Parathyroid adenoma (tissue), 2 donors: ENCODE results near the gene ALK.

Source experiments
- H2AFZ ChIP-seq: fragments of 300-600 bp; sonication (generic); one replicate; pipeline ENCODE4 v1.7.0; 2017; ENCODE audit warnings: antibody characterized with exemption, mild to moderate bottlenecking
- H3K27ac ChIP-seq: fragments of 300-600 bp; sonication (generic); one replicate; pipeline ENCODE4 v1.7.0; 2017
- H3K27me3 ChIP-seq: fragments of 300-600 bp; sonication (generic); one replicate; pipeline ENCODE4 v1.7.0; 2017; ENCODE audit warnings: low read length; ENCODE audit not compliant: control insufficient read depth, insufficient read depth
- H3K36me3 ChIP-seq: fragments of 300-600 bp; sonication (generic); one replicate; pipeline ENCODE4 v1.7.0; 2017; ENCODE audit warnings: low read length; ENCODE audit not compliant: control insufficient read depth, insufficient read depth
- H3K4me1 ChIP-seq: fragments of 300-600 bp; sonication (generic); one replicate; pipeline ENCODE4 v1.7.0; 2017; ENCODE audit warnings: control low read depth
- H3K4me2 ChIP-seq: fragments of 300-600 bp; sonication (generic); one replicate; pipeline ENCODE4 v1.7.0; 2017; ENCODE audit warnings: low read length
- H3K4me3 ChIP-seq: fragments of 300-600 bp; sonication (generic); one replicate; pipeline ENCODE4 v1.7.0; 2017; ENCODE audit warnings: low read depth, low read length
- H3K79me2 ChIP-seq: fragments of 300-600 bp; sonication (generic); one replicate; pipeline ENCODE4 v1.7.0; 2017; ENCODE audit warnings: control low read depth
- H3K9ac ChIP-seq: fragments of 300-600 bp; sonication (generic); one replicate; pipeline ENCODE4 v1.7.0; 2017; ENCODE audit warnings: mild to moderate bottlenecking
- H3K9me3 ChIP-seq: fragments of 300-600 bp; sonication (generic); one replicate; pipeline ENCODE4 v1.7.0; 2017; ENCODE audit warnings: low read length; ENCODE audit not compliant: control insufficient read depth
- TF ChIP-seq, protein P1 (sequence below): fragments of 300-600 bp; sonication (generic); IDR thresholded peaks from one replicate; pipeline ENCODE4 v1.7.0; 2017; ENCODE audit warnings: antibody characterized with exemption, mild to moderate bottlenecking
- donor health status: primary hyperparathyroidism.

ALK gene

DNA sequence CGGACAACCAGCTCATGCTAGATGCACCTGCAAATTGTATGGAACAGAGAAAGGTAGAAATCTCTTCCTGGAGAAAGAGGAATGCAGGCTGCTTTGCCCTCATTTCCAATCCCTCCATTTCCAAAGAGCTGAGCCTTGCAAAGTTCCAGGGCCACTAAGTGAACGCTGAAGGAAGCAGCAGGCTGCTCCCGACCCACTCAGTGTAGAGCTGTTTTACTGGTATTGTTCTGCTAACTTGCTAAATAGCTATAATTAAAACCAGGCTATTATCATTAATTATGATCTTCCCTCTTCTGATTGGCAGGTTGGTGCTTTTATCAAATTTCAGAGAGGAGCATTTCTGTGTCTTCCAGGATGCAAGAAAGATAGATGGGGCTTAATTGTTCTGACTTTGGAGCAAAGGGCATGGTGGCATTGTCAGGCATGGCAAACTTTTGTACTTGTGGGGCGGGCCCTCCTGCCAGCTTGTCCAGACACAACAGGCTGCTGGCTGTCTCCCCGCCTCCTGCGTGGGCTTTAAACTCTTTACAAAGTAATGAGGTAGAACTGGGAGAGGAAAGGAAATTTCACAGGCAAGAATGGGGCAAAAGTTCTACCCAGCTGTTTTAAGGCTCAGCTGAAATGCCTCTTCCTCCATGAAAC is 40.2 kb downstream of the ALK start:
- Histone ChIP-seq H3K79me2 (no peaks in the 10 kb centered on the region), H3K9me3 (no peaks in the 10 kb centered on the region), H3K4me3 (no peak overlapping the region), H3K4me2 (no peak overlapping the region), H3K27ac (no peak overlapping the region), H3K27me3 (no peaks in the 10 kb centered on the region), H3K9ac (no peak overlapping the region), H3K36me3 (no peaks in the 10 kb centered on the region), H2AFZ (no peak overlapping the region), H3K4me1 (no peaks in the 10 kb centered on the region)
- TF ChIP-seq, protein P1, sequence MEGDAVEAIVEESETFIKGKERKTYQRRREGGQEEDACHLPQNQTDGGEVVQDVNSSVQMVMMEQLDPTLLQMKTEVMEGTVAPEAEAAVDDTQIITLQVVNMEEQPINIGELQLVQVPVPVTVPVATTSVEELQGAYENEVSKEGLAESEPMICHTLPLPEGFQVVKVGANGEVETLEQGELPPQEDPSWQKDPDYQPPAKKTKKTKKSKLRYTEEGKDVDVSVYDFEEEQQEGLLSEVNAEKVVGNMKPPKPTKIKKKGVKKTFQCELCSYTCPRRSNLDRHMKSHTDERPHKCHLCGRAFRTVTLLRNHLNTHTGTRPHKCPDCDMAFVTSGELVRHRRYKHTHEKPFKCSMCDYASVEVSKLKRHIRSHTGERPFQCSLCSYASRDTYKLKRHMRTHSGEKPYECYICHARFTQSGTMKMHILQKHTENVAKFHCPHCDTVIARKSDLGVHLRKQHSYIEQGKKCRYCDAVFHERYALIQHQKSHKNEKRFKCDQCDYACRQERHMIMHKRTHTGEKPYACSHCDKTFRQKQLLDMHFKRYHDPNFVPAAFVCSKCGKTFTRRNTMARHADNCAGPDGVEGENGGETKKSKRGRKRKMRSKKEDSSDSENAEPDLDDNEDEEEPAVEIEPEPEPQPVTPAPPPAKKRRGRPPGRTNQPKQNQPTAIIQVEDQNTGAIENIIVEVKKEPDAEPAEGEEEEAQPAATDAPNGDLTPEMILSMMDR: no peak

DNA sequence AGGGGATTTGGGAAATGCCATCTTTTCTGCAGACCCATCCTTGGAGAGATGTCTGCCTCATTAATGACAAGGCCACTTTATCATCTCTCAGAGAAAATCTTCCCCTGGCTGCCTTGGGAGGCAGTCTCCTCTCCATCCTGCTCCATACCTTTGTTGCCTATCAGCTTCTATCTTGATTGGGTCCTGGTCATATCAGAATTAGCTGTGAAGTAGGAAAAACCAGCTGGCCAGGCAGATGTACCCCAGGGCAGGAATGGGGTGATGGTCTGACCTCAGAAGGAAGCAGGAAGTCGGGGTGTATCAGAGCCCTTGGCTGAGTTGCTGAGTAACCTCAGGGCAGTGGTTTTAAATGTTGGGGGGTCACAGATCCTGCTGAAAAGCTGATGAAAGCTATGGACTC is 41.3 kb downstream of the ALK start:
- Histone ChIP-seq H3K4me2 (no peak overlapping the region), H3K27me3 (no peaks in the 10 kb centered on the region), H2AFZ (no peak overlapping the region), H3K4me1 (no peaks in the 10 kb centered on the region), H3K79me2 (no peaks in the 10 kb centered on the region), H3K4me3 (no peak overlapping the region), H3K9me3 (no peaks in the 10 kb centered on the region), H3K27ac (no peak overlapping the region), H3K36me3 (no peaks in the 10 kb centered on the region), H3K9ac (no peak overlapping the region)
- TF ChIP-seq, protein P1: no peak

DNA sequence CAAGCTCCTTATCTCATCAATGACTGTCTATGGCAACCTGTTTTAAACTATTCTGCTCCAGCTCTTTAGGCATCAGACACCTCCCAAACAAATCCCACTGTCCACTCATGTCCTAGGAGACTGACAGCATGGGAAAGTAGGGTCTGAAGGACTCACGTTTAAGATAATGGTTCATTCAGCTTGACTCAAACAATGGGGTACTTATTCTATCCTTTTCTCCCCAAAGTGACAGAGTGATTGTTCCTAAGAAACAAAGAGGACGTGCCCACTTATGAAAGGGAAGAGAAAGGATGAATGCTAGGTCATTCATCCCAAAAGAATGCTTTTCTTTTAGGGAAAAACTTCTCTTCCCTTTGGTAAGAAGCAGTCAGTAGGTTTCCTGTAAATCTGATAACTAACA is 41.9 kb downstream of the ALK start:
- no peak overlapping the region for H2AFZ ChIP-seq
- no peaks in the 10 kb centered on the region for H3K9me3 ChIP-seq
- no peaks in the 10 kb centered on the region for H3K27me3 ChIP-seq
- H3K4me2 ChIP-seq: no peak overlapping the region
- H3K79me2 ChIP-seq: no peaks in the 10 kb centered on the region
- H3K36me3 ChIP-seq: no peaks in the 10 kb centered on the region
- H3K9ac ChIP-seq: no peak overlapping the region
- TF ChIP-seq, protein P1: no peak
- no peaks in the 10 kb centered on the region for H3K4me1 ChIP-seq
- H3K4me3 ChIP-seq: no peak overlapping the region
- no peak overlapping the region for H3K27ac ChIP-seq

DNA sequence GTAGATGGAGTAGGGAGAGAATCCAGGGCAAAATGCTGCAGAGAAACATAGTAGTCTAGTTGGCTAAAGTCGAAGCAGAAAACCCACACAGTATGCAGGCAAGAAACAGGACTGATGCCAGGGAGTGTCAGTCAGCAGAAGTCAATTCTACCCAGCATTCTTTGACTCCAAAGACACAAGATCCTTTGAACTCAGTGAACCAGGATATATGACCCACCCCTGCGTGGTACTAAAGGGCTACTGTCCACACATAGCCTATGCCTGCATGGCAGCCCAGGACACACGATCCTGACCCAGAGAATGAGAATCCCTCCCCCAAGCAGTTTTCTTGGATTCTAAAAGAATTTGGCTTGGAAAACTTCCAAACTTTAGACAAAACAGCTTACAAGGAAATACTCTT is 42.5 kb downstream of the ALK start:
- TF ChIP-seq, protein P1: no peak
- no peaks in the 10 kb centered on the region for H3K9me3 ChIP-seq
- no peak overlapping the region for H3K4me3 ChIP-seq

GRCh38 chr2:29876374-29876773 is 45.0 kb downstream of the ALK start:
- H3K79me2 ChIP-seq: no peaks in the 10 kb centered on the region
- no peak overlapping the region for H3K4me3 ChIP-seq
- no peak overlapping the region for H3K4me2 ChIP-seq
- H3K27ac ChIP-seq: no peak overlapping the region
- H3K36me3 ChIP-seq: no peaks in the 10 kb centered on the region
- TF ChIP-seq, protein P1: no peak
- no peak overlapping the region for H2AFZ ChIP-seq
- no peaks in the 10 kb centered on the region for H3K4me1 ChIP-seq
- no peaks in the 10 kb centered on the region for H3K27me3 ChIP-seq
- H3K9ac ChIP-seq: no peak overlapping the region
- no peaks in the 10 kb centered on the region for H3K9me3 ChIP-seq

More for the DNA sequence above, 42.5 kb downstream of the ALK start:
- Histone ChIP-seq H3K27ac (no peak overlapping the region), H3K9ac (no peak overlapping the region), H3K79me2 (no peaks in the 10 kb centered on the region), H3K36me3 (no peaks in the 10 kb centered on the region), H3K27me3 (no peaks in the 10 kb centered on the region), H2AFZ (no peak overlapping the region), H3K4me1 (no peaks in the 10 kb centered on the region), H3K4me2 (no peak overlapping the region)
